DMS 273 (cell line): ENCODE measurements around the gene APPBP2.
A peak's percentile ranks its signal among the peaks of the same experiment; 100 is the strongest.
"Not testable (repeated sequence)": the region's sequence is repeated elsewhere in the genome, so short reads cannot be mapped to it uniquely, and the experiment has no call there.

ENCODE experiments used
- DNase-seq: peaks from one replicate; lab custom pipeline; 2025; ENCODE audit not compliant: unreplicated experiment; lab: John Stamatoyannopoulos, UW

The APPBP2 gene

DNA sequence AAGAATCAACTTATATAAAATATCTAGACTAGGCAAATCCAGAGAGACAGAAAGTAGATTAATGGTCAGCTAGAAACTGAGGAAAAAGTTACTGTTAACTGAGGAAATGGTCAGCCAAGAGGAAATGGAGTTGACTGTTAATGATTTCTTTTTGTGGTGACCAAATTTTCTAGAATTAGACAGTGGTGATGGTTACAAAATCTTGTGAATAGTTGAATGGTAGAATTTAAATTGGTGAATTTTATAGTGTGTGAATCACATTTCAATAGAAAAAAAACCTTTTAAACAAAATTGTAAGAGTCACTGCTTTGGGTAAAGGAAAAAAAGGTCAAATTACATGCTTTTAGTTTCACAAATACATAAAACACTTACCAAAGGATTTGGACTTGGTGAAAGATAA, 30.0 kb downstream of the APPBP2 start:
- DNase-seq, result no peak

DNA sequence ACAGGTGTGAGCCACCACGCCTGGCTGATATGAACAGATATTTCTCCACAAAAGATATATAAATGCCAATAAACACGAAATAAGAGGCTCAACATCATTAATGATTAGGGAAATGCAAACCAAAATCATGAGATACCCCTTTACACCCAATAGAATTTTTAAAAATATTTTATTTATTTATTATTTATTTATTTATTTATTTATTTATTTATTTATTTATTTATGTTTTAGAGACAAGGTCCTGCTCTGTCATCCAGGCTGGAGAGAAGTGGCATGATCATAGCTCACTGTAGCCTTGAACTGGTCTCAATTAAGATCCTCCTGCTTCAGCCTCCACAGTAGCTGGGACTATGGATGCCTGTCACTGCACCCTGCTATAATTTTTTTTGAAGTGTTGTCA, 30.8 kb downstream of the APPBP2 start:
- DNase-seq, result no peak

DNA sequence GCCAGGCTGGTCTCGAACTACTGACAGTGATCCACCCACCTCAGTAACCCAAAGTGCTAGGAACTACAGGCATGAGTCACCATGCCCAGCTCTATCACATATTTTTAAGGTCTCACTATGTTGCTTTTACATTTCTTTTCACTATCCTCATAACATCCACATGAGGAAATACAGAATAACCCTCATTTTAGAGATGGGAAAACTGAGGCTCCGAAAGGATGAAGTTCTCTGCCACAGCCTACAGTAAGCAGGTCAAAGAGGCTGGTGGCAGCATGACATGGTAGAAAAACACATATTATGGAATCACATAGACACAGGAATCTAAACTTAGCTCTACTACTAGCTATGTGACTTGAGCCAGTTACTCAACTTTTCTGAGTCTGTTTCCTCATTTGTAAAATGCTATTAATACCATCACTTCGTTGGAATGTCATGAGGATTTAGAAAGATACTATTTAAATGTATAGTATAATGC, 32.2 kb downstream of the APPBP2 start:
- DNase-seq, result no peak

DNA sequence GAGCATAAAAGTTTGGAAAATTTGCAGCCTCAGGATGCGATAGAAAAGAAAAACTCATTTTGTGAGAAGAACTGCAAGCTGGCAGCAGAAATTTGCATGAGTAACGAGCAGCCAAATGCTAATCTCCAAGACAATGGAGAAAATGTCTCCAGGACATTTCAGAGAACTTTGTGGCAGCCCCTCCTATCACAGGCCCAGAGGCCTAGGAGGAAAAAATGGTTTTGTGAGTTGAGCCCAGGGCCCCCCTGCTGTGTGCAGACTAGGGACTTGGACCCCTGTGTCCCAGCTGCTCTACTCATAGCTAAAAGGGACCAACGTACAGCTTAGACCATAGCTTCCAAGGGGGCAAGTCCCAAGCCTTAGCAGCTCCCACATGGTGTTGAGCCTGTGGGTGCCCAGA, 34.3 kb downstream of the APPBP2 start:
- no peak for DNase-seq

DNA sequence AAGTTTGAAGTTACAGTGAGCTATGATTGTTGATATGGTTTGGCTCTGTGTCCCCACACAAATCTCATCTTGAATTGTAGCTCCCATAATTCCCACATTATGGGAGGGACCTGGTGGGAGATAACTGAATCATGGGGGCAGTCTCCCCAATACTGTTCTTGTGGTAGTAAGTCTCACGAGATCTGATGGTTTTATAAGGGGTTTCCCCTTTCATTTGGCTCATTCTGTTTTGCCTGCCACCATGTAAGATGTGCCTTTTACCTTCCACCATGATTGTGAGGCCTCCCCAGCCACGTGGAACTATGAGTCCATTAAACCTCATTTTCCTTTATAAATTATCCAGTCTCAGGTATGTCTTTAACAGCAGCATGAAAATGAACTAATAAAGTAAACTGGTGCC, 35.4 kb downstream of the APPBP2 start:
- not testable (repeated sequence) for DNase-seq

DNA sequence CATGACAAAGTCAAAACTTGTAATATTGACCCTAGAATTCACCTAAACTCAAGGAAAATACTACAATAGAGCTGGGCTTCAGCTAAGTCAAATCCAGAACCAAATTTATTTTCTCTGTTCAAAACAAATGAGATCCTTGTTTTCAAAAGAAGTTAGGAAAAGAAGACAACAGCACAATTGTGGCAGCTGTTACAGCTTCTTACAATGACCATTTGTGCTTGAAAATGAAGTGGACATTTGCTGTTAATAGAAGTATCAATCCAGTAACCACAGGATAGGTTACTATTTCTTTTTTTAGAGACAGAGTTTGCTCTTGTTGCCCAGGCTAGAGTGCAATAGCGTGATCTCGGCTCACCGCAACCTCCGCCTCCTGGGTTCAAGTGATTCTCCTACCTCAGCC, 44.4 kb downstream of the APPBP2 start:
- DNase-seq, result no peak

DNA sequence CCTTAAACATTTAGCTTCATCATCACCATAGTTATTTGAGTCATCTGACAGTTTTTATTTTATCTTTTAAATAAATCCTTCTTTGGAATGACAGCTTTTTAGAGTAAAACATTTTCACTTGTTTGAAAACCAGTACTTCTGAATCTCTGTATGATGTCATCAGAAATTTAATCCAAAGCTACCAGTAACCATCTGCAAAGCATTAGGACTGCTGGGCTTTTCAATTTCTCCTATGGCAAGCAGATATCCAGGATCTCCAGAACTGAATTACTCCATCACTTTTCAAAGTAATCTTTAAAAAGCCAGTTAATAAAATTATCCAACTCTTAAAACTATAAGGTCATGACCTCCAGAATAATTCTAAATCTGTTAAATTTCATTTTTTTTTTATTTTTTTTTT, 52.3 kb downstream of the APPBP2 start:
- DNase-seq, result peak; percentile 29

DNA sequence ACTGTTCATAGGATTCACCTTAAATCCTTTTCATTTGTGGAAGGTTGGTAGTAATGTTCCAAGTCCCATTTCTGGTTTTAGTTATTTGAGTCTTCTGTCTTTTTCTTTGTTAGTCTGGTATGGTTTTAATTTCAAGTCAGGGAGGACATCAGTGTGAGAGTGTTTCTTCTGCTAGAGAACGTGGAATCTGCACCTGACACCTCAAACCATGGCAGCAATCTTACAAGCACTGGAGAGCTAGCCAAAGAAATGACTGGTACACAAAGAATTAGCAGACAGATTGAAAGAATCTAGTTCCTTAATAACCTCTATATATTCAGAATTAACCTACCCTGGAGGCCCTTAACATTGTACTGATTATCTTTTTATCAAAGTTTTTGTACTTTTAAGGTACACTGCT, 53.6 kb downstream of the APPBP2 start:
- no peak for DNase-seq

DNA sequence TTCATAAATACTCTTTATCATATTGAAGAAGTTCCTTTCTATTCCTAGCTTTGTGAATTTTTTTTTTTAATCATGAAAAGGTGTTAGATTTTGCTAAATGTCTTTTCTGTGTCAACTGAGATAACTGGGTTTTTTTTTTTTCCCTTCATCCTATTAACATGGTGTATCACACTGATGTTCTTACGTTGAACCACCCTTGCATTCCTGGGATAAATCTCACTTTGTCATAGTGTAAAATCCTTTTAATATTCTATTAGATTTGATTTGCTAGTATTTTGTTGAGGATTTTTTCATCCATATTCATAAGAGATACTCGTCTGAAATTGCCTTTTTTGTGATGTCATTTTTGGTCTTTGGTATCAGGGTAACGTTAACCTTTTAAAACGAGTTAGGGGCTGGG, 54.6 kb downstream of the APPBP2 start:
- DNase-seq, result no peak

DNA sequence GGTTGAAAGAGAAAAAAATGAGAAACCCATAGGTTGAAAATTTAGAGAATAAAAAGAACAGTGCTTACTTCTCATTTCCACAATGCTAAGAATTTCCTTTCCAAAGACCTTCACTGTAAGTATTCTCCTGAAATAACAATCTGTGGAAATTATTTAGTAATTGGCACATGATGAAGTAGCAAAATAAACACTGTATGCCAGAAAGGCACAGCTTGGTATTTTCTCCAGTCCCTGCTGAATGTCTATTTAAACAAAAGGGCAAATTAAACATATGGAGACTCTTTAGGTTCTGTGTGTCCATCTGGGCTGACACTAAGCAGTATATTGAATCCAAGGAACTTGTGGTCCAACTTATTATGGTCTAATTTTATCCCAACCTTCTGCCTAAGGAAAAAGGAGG, 57.7 kb downstream of the APPBP2 start:
- DNase-seq, result peak; percentile 86

DNA sequence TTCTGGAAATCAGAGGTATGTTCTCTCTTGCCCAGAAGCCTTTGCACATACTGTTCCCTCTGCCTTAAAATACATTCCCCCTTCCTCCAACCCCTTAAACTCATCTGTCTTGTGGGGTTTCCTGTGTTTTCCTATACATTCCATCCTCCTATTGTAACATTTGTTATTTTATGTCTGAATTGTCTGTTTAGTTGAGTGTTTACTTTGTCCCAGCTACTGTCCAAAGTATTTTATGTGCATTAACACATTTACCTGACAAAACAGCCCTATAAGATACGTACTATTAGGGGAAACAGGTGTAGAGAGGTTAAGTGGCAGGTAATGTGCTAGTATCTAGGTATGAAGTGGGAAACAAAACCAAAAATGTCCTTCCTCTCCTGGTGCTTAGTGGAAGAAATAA, 61.7 kb downstream of the APPBP2 start:
- DNase-seq, result no peak

DNA sequence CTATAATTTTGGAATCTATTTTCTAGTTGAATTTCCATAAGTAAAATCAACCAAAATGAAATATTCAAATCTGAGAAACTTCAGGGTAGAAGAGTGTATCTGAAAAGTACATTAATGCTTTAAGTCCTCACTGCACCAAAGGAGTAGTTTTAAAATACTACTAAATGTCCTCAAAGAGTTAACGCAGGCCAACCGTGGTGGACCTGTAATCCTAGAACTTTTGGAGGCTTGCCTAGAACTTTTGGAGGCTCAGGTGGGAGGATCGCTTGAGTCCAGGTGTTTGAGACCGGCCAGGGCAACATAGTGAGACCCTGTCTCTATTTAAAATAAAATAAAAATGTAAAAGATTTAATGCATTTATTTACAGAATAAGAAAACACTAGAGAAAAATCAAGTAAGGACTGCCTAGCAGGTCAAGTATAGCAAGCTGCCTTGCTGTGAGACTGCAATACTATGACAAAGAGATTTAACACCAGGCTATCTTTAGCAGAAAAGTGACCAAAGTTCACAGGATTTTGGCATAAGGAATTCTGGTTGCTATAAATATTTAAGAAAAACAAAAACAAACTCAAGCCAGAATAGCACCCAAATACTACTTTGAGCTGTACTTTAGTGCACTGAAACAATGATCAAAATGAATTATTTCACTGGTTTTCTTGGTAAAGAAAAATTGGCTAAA, 62.7 kb downstream of the APPBP2 start:
- DNase-seq, result no peak

DNA sequence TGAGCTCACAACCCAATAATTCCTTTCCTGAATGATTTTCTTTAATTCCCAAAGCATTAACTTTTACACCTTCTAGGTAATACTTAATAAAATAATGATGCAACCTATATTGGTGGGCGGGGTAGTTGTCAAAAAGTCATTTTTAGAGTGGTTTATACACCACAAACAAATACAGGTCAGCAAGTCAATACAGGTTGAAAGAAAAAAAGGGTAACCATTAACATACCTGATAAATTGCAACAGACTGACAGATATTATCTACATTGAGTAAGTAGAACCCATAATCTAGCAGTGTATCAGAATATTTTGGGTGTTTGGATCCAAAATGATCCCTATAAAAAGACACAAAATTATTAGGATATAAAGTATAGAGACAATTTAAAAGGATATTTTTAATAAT, 64.5 kb downstream of the APPBP2 start:
- DNase-seq, result no peak

DNA sequence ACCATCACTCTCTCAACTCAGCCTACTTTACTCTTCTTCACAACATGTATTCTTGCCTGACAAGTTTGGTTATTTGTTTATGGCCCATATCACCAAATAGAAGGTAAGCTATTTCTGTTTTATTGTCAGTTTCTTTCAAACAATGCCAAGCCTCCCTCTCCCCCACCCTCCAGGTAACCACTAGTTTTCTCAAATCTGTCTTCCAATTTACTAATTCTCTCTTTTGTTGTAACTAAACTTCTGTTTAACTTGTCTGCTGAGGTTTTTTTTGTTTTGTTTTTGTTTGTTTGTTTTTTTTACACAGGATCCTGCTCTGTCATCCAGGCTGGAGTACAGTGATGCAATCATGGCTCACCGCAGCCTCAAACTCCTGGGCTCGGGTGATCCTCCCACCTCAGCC, 68.9 kb downstream of the APPBP2 start:
- DNase-seq, result no peak

DNA sequence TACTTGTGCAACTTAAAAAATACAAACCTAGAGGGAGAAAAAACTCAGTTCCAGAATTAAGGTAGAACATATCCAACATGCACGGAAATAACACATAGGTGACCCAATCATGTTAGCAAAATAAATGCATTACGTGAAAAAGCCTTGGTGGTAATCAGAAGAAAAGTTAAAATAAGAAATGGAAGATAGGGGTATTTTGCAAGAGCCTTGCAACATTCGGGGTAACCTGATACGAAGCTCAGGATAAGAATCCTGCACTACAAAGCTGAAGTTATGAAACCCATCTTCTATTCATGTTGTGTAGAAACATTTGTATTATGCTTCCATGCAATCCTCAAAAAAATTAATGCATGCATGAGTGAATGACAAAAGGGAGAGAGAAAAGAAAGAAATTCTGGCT, 70.7 kb downstream of the APPBP2 start:
- DNase-seq, result no peak

DNA sequence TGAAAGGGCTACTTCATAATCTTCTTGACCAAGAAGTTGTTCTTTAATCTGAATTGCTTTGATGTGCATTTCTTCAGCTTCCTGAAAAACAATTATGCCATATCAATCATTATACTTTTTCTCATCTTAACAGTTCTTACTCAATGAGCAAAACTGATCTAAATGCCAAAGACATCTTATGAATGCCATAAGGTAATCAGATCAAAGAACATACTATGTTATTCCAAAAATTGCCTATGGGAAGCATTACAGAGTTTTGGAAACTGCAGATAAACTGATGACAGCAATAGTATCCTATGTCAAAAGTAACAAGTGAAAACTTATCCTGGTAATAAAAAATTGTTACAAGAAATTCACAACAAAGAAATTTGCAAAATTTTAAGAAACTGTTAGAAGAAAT, 74.1 kb downstream of the APPBP2 start:
- no peak for DNase-seq

DNA sequence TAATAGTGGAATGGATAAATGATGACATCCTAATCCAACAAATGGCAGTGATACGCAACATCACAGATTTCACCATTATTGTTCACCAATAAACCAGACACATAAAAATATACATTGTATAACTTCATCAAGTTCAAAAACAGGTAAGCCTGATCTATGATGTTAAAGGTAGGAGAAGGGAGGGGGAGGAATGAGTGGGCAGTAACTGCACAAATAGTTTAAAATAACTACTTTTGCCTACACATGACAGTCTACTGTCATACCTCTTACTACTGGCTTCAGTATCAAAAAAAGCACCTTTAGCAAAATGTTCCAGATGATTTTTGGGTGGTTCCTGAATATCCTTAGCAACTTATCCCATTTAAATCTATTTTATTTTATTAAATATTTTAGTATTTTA, 75.0 kb downstream of the APPBP2 start:
- DNase-seq, result no peak

DNA sequence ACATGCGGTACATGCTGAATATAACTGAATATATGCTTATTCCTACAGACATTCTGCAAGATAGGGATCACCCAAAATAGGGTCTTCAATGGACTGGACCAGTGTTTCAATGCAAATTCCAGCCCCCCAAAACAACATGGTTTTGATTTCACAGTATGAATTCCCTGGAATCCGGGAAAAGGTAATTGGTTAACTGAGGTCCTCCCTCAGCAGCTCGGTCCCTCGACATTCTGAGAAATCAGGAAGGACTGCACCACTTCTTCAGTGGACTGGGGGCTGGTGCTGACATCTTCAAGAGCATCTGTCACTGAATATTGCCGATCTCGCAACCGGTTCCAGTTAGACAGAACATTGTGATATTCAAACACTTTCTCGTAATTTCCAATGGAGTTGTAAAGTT, 78.7 kb downstream of the APPBP2 start:
- no peak for DNase-seq

DNA sequence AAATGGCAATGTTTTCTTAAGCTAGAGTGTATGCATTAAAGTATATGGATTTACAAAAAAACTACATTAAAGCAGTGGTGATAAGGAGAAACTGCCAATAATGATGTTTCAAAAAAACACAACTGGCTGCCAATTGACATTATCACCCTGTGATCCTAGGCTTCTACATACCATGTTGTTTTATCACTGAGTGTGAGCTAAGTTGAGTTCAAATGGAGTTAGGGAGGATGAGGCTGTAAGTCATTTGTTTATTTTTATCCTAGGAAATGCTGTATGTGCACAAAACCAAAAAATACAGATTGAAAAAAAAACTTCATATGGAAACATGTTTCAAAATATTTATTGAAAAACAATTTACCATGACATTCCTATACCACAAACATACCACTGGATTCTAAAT, 80.9 kb downstream of the APPBP2 start:
- no peak for DNase-seq

DNA sequence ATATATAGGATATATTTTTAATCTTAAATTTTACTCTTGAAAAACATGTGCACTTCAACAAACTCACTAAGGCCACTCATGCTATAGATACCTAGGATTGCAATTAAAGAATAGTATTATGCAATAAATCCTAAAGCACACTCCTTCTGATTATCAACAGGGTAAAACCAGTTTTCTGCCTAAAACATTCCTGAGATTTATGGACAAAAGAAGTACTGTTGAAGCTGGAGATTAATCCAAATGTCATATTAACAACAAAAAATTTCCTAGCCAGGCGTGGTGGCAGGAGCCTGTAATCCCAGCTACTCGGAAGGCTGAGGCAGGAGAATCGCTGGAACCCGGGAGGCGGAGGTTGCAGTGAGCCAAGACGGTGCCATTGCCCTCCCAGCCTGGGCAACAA, 82.3 kb downstream of the APPBP2 start:
- DNase-seq, result no peak

DNA sequence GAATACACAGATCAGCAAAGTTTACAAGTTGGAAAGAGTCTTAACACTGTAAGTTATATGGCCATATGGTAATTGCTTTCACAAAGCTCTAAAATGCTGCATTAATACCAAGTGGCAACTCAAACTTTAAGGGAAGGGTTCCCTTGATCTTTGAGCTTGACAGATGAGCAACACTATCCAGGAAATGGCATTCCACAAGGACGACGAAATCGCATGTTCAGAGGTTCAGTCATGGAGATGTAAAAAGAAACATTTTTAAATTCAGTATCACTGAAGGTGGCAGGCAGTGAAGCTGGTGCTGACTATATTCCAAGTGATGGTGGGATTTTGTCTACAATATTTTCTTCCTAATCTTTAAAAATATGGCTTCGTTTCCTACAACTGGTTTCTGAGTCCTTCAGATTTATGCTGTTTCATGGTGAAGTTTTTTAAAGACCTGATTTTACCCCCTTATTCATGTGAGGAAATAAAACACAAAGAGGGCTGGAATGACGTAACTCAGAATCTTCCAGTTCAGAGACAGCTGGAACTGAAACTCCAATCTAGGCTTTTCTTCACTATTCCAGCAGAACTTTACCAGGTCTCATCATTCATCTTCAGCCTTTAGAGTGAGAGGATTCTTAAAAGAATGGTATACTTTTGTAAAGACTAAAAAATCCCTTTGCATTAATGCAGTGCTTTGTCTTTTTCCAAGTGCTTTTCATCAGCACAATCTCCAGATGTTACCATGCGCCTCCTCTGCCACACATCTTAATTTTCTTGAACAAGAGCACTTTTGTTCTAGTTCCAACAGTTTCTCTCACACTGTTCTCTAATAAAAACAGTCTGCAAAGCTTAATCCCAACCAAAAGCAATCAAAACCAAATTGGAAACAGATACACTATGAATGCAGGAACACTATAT, 83.5 kb downstream of the APPBP2 start:
- DNase-seq, result no peak

DNA sequence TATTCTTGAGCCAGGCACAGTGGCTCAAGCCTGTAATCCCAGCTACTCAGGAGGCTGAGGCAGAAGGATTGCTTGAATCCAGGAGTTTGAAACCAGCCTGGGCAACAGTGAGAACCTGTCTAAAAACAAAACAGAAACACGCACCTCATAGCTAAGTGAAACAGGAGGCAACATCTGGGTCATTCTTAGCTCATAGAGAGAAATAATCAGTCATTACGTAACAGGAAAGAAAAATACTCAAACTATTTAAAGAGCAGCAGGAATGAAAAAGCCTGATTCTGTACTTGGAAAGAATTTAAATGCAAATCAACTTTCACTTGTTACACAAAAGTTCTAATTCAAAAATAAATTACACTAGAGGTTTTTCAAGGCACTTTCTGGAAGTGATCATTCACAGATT, 86.5 kb downstream of the APPBP2 start:
- DNase-seq, result peak; percentile 10
